ENCODE data around the gene SNAP47.
A peak's percentile ranks its signal among the peaks of the same experiment; 100 is the strongest.

SNAP47 gene

DNA sequence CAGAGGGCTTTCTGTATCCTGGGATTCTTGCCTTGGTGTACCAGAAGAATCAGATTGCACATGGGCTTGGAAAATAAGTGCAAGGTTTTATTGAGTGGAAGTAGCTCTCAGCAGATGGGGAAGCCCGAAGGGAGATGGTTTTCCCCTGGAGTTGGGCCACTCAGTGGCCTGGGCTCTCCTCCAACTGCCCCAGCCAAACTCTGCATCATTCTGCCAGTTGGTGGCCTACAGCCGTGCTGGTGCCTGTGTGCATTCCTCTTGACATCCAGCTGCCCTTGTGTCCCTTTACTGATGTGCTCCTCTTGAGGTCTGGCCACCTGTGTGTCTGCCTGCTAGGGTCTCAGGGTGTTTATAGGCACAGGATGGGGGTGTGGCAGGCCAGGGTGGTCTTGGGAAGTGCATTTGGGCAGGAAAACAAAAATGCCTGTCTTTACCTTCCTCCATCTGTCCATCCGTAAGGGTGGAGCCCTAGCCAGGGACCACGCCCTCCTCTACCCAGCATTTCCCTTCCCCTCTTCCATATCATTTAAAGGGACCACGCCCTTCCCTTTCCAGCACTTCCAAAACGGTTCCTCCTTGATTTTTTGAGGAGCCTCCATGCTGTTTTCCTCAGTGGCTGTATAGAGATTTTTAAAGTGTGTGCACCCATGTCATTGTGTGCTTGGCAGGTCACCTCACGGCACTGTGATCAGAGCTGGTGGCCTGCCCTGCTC lies 18.9 kb downstream of the SNAP47 start:
- no peak for DNase-seq

DNA sequence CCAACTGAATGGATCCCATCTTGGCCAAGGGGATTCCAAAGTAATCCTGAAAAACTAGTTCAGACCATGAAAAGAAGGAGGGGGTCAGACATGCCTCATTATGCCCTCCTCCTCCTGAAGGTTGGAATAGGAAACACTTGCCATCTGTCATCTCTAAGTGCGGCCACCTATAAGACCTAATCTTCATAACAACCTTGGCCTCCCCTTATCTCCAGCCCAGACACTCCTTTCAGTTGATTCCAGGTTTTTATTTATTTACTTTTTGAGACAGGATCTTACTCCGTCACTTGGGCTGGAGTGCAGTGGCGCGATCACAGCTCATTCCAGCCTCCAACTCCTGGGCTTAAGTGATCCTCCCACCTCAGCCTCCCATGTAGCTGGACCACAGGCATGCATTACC lies 19.7 kb downstream of the SNAP47 start:
- no peak for DNase-seq

DNA sequence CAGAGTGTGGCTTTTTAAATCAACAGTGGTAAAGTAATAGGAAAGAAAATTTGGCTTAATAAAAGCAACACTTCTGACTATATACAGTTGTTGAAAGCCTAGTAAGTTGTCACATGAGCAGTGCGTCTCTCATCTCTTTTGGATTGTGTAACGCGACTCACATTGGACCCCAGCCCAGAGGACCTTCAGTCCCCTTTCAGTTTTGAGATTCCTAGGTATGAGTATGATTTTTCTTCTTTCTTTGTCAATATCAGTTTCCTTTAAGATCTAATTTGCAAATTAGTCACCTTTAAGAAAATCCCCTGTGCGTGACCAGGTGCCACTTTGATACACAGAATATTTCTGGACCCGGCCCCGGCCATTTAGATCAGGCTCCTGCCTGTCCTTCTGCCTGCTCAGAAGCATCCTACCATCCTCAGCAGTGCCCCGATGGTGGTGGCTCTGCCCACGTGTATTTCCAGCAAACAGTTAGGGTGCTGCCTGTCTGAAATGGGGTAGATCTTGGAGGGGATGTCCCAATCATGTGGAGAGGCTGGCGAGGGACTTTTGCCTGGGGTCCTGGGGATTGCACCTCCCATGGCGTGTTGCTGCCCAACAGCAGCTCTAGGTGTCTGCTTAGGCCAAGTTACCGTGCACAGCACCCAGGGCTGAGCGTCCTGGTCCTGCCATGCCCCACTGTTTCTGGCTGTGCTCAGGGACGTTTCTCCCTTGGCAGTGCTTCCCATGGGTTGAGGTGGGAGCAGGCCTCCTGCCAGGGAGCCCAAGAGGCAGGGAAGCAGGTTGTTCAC lies 21.1 kb downstream of the SNAP47 start:
- no peak for DNase-seq

DNA sequence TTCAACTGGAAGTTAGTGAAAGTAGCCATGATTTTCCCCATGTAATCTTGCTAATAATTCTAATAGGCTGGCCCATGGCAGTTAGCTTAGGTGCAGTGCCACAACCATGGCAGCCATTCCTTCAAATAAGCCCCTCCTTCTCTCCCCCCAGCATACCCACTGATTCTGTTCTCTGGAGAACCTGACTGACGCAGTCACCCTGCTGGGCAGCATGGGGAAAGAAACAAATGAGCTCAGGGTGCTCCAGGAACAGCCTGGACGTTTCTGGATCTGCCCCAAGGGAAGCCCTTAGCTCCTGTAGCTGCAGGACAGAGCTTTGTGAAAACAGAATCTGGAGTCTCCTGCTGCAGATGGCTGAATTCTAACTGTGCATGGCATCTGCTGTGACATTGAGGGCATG lies 22.5 kb downstream of the SNAP47 start:
- no peak for DNase-seq

DNA sequence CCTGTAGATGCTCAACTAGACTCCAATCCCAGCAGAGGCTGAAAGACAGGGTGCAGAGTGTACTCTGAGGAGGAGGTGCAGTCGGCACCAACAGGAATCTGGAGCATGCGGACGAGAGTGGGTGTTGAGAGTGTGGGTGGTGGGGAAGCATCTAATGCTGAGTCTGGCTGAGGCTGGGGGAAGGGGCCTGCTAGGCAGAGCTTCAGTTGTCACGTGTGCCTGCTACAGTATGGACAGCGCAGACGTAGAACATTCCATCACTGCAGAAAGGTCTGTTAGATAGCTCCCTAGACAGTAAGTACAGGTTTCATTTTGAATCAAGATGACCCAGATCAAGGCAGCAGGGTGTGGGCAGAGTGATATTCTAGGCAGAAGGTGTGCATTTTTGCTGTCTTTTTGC lies 23.1 kb downstream of the SNAP47 start:
- DNase-seq = no peak

GRCh38 chr1:227759341-227760300 lies 24.4 kb downstream of the SNAP47 start:
- no peak for DNase-seq

GRCh38 chr1:227760377-227760776 lies 25.1 kb downstream of the SNAP47 start:
- DNase-seq = no peak

GRCh38 chr1:227761621-227762230 lies 26.5 kb downstream of the SNAP47 start:
- no peak for DNase-seq

GRCh38 chr1:227762231-227762911 lies 27.1 kb downstream of the SNAP47 start:
- DNase-seq = peak; percentile 82

GRCh38 chr1:227763246-227764018 lies 28.2 kb downstream of the SNAP47 start:
- DNase-seq = no peak

DNA sequence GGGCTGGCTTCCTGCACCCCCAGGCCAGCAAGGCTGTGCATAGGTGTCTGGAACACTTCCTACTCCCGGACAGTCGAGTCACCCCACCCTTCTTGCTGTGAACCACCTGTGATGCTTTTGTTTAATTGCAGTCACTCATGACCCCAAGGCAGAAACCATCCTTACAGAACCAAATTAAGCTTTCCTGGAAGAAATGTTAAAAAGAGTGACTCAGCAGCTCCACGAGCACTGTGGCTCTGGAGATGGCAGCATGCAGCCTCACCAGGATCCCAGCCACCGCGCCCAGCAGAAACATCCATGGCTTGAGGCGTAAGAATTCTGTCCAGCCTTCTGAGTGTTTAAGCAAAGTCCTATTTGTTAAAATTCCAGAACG lies 28.8 kb downstream of the SNAP47 start:
- DNase-seq = no peak

- DNase-seq = no peak
Observed at GRCh38 chr1:227765261-227766014, 30.2 kb downstream of the SNAP47 start.

DNA sequence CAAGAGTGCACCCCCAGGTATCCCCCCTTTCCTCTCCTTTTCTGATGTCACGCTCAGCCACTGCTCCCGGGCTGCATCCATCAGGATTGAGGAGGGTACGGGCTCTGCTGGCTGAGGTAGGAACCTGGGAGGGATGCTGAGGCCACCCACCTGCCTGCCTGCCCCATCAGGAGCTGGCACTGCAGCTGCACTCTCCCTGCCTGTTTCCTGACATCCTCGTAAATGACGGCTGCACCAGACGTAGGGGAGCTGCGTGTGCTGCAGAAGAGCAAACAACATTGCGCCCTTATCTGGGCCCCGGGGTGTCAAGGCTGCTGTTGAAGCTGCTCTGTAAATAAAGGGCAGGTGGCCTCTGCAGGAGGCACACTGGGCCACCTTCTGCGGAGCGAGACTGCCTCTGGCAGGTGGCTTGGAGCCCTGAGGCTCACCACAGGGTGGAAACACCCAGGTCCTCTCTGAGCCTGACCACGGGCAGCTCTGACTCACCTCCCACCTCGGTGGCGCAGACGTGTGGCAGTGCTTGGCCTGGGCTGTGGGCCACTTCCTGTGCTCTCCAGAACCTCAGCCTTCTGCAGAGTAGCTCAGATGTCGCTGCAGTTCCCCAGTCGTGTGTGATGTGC lies 30.9 kb downstream of the SNAP47 start:
- DNase-seq = peak; percentile 40 to 47

DNA sequence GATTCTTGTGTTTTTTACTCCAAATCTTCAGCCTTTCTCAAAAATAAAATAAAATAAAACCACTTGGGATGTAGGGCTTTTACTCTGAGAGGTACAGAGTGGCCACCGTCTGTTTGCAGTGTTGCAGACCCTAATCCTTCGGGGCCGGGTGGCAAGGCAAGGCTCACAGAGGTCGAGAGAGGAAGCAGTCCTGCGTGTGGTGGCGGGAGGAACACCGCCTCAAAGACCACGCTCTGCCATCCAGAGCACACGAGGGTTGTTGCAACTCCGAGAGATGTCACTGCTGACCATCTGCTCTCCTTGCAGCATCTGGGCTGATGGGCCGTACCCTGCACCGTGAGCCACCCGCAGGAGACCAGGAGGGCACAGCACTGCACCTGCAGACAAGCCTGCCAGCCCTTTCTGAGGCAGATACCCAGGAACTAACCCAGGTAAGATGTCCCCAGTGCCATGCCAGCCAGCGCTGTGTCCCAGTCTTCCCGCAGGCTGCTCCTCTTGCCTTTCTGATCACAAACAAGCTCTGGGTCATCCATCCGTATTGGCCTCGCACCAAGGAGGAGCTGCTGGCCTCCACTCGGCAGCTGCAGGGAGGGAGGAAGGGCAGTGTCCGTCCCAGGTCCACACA lies 31.5 kb downstream of the SNAP47 start:
- DNase-seq = no peak

GRCh38 chr1:227767401-227768124 lies 32.3 kb downstream of the SNAP47 start:
- no peak for DNase-seq

DNA sequence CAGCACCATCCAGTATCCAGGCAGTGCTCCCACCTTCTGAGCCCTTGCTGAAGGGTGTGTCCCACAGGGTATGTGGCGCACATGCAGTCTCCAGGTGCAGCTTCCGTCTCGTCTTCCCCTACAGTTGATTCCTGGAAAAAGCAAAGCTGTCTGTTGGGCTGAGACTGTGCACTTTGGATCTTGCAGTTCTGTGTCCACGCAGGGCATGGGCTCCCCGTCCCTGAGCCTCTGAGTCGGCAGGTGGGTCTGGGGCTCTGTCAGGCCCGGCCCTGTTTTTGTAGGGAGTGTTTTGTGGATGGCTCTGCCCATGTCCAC lies 32.8 kb downstream of the SNAP47 start:
- DNase-seq = no peak

DNA sequence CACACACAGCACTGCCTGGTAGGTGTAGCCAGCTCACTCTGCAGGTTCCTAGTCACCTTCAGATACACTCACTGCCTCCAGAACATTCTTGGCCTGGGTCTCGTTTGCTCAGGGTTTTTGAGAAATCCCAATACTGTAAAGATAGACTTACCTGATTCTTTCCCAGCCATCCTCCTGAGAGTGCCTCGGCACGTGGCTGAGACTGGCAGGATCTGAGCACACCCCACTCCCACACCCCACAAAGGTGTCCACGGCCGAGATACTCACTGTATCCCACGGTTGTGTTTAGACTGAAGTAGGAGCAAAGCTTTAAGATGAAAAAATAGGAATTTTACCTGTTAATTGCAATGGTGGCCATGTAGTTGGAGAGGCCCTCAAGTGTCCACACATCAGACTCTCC lies 33.4 kb downstream of the SNAP47 start:
- no peak for DNase-seq

DNA sequence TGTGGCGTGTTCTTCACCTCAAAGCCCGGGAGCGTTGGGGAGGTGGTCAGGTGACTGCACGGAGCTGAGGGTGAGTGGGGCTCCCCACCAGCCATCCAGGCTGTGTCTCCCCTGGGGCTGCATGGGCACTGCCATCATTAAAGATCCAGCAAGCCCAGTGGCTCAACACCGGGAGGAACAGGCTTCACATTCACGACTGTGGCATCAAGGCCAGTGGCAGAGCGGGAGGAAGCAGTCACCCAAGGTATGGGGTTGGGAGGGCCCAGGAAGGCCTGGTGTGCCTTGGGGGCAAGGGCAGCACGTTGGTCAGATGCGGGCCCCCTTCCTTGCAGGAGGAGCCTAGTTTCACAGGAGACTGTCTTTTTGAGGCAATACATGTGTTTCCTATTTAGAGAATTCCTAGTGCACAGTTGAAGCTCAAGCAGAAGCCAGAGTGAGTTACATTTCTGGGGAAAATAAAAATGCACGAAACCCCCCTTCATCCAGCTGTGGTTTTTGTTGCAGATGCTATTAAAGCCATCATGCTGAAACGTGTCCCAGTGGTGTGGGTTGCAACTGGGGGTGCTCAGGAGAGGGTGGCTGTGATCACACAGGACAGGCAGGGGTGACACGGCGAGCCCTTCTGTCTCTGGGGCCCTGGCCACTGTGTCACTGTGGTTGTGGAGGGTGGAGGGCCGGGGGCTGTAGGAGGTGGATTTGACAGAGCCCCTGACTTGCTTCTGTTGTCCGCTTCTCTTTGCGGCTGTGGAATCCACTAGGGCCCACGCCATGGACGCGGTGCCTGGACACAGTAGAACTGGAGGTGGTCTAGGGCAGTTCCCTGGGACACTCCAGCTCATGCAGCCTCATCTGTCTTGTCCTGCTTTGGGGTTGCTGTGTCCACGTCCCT lies 34.1 kb downstream of the SNAP47 start:
- no peak for DNase-seq

Data from activated CD4-positive, alpha-beta T cell treated with anti-CD3 and anti-CD28 coated beads, Interleukin-2, amount 50 U/mL, for 4 hours (primary cell).